Measurements from ENCODE around the gene OR52J3.
"Not testable (repeated sequence)": the region's sequence is repeated elsewhere in the genome, so short reads cannot be mapped to it uniquely, and the experiment has no call there.

OR52J3 gene

DNA sequence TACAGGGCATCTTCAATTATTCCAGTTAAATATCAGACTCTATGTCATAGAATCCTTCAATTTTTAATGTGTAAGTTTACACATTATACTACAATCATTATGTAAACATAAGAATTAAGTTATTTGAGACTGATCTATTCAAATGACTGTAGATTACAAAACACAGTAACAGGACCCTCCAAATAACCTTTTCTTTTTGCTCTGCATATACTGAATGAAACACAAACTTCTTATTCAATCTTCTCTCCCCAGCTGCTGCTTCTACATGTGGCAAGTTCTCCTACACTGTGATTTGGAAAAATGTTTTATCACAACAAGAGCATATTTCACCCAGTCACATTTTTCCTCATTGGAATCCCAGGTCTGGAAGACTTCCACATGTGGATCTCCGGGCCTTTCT, at the start of gene OR52J3:
Gene OR52J3 (plus strand): TSS at position 301 of the 400 bp plus-strand sequence. CDS start 0 bp downstream, at position 301.
- DNase-seq: no peak

- no peak for DNase-seq
These were observed 41.7 kb upstream of the OR52J3 start for GRCh38 chr11:5004424-5005274.

DNA sequence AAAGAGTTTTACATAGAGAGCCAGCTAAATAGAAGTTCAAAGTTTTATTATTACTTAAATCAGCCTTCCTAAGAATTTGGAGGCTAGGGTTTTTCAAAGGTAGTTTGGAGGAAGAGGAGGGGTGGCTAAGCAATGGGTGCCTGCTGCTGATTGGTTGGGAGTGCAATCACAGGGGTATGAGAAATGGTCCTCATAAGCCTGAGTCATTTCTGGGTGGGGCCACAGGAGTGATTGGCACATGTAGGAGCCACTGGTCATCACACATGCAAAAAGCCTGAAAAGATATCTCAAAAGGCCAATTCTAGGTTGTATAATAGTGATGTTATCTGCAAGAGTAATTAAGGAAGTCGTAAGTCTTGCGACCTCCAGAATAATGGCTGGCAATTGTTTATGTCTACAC, 38.8 kb upstream of the OR52J3 start:
- DNase-seq: no peak

DNA sequence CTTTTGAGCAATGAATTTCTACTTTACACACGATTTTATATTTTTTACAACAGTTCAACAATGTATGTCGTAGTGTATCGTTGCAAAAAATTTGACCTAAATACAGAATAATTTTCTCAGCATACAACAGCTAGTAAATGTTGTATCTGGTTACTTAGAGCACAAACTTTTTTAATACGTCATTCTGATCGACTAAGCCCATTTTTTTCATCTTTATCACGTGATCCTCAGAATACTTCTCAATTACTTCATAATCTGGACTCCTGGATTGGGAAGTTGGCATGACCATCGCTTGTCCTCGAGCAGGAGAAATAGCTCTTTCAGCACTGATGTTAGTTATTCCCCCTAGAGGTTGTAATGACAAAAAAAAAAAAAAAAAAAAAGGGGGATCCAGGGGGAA, 35.1 kb upstream of the OR52J3 start:
- no peak for DNase-seq

DNA sequence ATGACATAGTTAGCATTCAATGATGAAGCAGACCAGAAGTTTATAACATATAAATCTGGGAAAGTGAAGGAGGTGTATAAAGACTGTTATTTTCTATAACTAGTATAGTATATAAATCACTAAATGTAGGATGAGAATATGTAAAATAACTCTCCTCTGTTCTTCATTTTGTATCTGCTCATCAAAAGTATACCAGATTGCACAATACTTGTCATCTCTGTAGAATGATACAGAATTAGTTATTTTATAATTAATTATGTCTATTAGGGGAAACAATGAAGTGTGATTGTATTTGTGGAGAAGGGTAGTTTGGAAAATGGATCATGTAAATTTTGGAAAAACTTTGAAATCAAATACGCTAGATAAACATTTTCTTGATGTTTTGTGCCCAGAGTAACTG, 33.3 kb upstream of the OR52J3 start:
- no peak for DNase-seq

- DNase-seq: no peak
These were observed 24.3 kb upstream of the OR52J3 start for GRCh38 chr11:5021996-5022395.

GRCh38 chr11:5036669-5037068, 9.7 kb upstream of the OR52J3 start:
- no peak for DNase-seq

DNA sequence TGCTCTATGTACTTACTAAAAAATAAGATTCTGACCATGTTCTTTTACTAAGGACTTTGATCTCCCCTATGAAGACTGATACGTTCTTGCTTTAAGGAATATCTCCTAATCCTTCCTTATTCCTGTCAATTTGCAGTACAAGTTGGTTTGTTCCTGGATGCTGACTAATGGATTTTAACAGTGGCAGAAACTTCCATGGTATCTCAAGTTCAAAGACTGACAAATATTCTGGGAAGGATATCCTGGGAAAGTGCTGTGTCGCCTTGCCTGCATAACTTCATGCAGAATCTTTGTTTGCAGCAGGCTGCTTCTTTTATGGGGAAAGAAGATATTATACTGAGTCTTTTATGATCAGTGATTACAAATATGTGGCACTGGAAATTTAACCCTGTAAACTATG, 8.4 kb upstream of the OR52J3 start:
- DNase-seq: no peak

DNA sequence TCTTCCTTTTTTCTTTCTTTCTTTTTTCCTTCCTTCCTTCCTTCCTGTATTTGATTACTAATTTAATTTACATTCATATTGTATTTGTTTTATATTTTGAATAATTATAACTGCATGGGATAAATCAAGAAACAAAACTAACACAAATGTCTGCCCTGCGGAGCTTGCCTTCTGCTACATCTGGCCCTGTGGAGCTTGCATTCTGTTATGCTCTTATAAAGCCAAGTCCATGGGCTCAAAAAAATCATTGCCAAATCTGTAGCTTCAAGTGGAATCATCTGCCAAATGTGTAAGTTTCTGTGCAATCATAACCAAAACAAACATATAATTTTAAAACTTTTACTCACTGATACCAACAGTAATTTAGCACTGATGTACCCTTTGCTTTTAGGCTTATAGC, 8.0 kb upstream of the OR52J3 start:
- no peak for DNase-seq

- no peak for DNase-seq
These were observed 5.5 kb upstream of the OR52J3 start for GRCh38 chr11:5040876-5041275.

DNA sequence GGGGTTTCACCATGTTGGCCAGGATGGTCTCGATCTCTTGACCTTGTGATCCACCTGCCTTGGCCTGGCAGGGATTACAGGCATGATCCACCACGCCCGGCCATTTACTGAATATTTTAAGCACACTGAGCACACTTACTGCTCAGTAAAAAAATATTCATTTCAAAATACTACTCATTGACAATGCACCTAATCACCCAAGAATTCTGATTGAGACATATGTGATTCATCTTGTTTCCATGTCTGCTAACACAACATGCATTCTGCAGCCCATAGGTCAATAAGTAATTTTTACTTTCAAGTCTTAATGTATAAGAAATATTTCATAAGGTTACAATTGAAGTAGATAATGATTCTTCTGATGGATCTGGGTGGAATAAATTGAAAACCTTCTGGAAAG, 4.2 kb upstream of the OR52J3 start:
- no peak for DNase-seq

GRCh38 chr11:5043380-5043779, 2.9 kb upstream of the OR52J3 start:
- DNase-seq: no peak

DNA sequence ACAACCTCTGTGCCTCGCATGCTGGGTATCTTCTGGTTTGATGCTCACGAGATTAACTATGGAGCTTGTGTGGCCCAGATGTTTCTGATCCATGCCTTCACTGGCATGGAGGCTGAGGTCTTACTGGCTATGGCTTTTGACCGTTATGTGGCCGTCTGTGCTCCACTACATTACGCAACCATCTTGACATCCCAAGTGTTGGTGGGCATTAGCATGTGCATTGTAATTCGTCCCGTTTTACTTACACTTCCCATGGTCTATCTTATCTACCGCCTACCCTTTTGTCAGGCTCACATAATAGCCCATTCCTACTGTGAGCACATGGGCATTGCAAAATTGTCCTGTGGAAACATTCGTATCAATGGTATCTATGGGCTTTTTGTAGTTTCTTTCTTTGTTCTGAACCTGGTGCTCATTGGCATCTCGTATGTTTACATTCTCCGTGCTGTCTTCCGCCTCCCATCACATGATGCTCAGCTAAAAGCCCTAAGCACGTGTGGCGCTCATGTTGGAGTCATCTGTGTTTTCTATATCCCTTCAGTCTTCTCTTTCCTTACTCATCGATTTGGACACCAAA, 516 bp downstream of the OR52J3 start:
- no peak for DNase-seq

DNA sequence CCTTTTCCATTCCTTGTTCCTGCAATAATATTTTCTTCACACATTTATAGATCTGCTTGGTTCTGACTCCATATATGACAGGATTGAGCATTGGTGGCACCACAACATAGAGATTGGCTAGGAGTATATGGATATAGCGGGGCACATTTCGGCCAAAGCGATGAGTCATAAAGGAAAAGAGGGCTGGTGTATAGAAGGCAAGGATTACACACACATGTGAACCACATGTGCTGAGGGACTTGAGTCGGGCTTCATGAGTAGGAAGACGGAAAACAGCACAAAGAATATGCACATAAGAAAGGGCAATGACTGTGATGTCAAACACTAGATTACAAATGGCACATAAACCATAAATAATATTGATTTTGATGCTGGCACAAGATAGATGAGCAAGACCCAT, 12.4 kb downstream of the OR52J3 start:
- not testable (repeated sequence) for DNase-seq

GRCh38 chr11:5059391-5059790, 13.1 kb downstream of the OR52J3 start, which contains the start of gene OR52E2:
Gene OR52E2, minus strand, starts transcription at chr11:5059627. Its CDS starts 0 bp downstream, at chr11:5059627.
- no peak for DNase-seq

DNA sequence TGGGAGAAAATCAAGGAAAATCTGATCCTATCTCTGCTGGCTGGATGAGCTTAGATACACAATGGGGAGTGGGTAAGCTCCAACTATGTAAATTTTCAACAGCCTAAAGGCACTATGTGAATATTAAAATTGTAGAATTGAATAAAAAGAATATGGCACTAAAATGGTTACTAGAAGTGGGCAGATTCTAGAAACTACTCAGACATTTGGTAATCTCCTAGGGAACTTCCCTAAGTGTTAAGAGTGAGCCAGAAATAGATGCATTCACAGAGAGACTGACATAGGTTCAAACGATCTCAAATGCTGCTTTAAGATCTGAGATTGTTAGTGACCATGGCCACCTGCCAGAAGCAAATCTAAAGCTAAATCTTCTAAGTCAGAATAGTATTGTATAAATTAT, 18.7 kb downstream of the OR52J3 start:
- no peak for DNase-seq

DNA sequence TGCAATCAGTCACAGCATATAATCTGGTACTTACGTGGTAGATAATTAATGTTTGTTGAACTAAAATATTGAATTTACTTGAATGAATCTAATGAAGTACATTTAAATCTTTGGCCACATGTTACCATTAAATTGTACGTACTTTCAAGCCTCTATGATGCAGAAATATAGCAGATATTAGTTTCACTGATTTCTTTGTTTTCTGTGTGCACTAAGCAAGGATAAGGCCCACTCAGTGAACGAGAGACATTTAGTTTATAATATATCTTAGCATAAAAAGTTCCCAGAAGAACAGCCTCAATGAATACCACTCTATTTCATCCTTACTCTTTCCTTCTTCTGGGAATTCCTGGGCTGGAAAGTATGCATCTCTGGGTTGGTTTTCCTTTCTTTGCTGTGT, 22.9 kb downstream of the OR52J3 start, which contains the start of gene OR52E1:
Gene OR52E1 (plus strand): TSS at position 301 of the 400 bp plus-strand sequence.
- no peak for DNase-seq

DNA sequence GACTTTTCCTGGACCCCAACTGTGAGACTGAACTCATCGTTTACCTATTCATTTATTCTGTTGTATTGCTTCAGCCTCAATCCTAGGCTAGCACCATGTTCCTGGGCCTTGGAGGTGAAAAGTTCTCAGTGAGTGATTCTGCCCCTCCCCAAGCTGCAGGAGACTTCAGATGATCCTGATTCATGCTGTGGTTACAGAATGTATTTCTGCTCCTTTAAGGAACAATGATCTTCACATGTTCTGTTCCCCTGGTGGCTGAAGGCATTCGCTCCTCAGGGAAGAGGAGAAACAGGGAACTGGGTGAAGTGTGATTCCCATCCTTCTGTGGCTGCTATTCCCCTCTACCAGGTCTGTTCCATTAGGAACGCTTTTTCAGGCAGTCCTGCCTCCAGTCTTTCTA, 25.5 kb downstream of the OR52J3 start:
- DNase-seq: no peak

GRCh38 chr11:5081405-5081804, 35.1 kb downstream of the OR52J3 start:
- no peak for DNase-seq

DNA sequence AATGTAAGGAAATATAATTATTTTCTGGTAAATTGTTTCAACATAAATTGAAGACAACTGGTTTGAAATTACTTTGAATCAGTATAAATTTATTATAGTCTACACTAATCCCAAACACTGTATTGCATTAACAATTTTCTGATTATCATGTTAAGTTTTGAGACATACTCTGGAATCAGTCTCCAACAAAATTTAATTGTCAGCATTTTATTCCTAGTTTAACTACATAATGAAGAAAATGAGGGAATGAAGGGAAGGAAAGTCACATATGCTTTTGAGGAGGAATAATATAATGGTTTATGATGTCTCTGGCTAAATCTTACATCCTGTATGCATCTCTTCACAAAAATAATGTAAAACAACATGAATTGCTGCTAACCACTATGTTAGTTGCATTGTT, 37.3 kb downstream of the OR52J3 start:
- DNase-seq: no peak

- no peak for DNase-seq
These were observed 42.2 kb downstream of the OR52J3 start for GRCh38 chr11:5088556-5088955.

DNA sequence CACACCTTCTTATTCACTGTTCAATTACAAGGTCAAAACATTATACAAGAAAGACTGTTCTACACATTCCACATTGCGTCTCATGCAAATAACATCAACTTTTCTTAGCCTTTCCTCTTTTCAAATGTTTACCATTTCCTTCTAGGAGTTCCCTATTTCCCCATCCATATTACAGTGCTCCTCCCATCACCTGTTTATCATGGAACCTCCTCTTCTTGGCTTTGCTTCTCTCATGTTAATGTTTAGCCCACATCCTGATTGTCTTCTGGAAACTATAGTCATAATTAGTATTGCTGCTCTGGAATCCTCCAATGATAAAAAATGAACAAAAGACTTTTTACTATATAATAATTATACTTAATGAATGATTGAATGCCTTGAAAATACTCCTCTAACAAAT, 44.3 kb downstream of the OR52J3 start:
- no peak for DNase-seq

DNA sequence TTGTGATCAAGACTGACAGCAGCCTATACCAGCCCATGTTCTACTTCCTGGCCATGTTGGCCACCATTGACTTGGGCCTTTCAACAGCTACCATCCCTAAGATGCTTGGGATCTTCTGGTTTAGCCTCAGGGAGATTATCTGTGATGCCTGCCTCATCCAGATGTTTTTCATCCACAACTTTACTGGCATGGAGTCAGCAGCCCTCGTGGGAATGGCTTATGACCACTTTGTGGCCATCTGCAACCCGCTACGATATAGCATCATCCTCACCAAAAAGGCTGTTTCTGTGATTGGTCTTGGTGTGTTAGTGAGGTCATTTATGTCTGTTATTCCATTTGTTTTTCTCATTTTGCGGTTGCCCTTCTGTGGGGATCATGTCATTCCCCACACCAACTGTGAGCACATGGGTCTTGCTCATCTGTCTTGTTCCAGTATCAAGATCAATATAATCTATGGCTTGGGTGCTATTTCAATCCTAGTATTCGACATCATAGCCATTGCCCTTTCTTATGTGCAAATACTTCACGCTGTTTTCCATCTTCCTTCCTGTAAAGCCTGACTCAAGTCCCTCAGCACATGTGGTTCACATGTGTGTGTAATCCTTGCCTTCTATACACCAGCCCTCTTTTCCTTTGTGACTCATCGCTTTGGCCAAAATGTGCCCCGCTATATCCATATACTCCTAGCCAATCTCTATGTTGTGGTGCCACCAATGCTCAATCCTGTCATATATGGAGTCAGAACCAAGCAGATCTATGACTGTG, 46.7 kb downstream of the OR52J3 start:
- DNase-seq: no peak

GRCh38 chr11:5096011-5096410, 49.7 kb downstream of the OR52J3 start:
- DNase-seq: no peak

Measured in CD4-positive, alpha-beta T cell treated with Interleukin-21 for 1 hour (primary cell).